Stimulated activated CD4-positive, alpha-beta T cell treated with anti-CD3 and anti-CD28 coated beads, Interleukin-12 subunit alpha, Interleukin-12 subunit beta, amount 100 ng/mL, for 24 hours (primary cell): Measurements from ENCODE around the gene PRKAG2.
"Not testable (repeated sequence)": the region's sequence is repeated elsewhere in the genome, so short reads cannot be mapped to it uniquely, and the experiment has no call there.

Experiments used
- DNase-seq, 2 experiments: peaks; one replicate each; pipeline ENCODE4 v3.0.0-alpha.2; 2020; ENCODE audit warnings: low read depth in 2 of 2

Gene PRKAG2

GRCh38 chr7:151851145-151851751, 25.7 kb downstream of the PRKAG2 start:
- DNase-seq: peak in 1 of 2 experiments; percentile 36

- peak in 1 of 2 experiments; percentile 8 for DNase-seq
Observed at GRCh38 chr7:151850491-151851124, 26.3 kb downstream of the PRKAG2 start.

GRCh38 chr7:151849879-151850260, 27.0 kb downstream of the PRKAG2 start:
- DNase-seq: no peak

GRCh38 chr7:151849008-151849878, 27.7 kb downstream of the PRKAG2 start:
- no peak for DNase-seq

GRCh38 chr7:151847681-151848081, 29.2 kb downstream of the PRKAG2 start:
- no peak for DNase-seq

- no peak for DNase-seq
Observed at GRCh38 chr7:151847136-151847535, 29.8 kb downstream of the PRKAG2 start.

- no peak for DNase-seq
Observed at GRCh38 chr7:151845412-151846205, 31.3 kb downstream of the PRKAG2 start.

- DNase-seq: no peak
Observed at GRCh38 chr7:151844825-151845200, 32.1 kb downstream of the PRKAG2 start.

GRCh38 chr7:151844071-151844824, 32.7 kb downstream of the PRKAG2 start:
- no peak for DNase-seq

GRCh38 chr7:151843181-151843580, 33.7 kb downstream of the PRKAG2 start:
- no peak for DNase-seq

- not testable (repeated sequence) for DNase-seq
Observed at GRCh38 chr7:151841395-151842051, 35.4 kb downstream of the PRKAG2 start.

GRCh38 chr7:151840088-151840910, 36.6 kb downstream of the PRKAG2 start:
- no peak for DNase-seq

GRCh38 chr7:151839451-151839921, 37.4 kb downstream of the PRKAG2 start:
- DNase-seq: no peak

GRCh38 chr7:151838861-151839381, 38.0 kb downstream of the PRKAG2 start:
- DNase-seq: peak in 1 of 2 experiments; percentile 14

GRCh38 chr7:151838072-151838471, 38.8 kb downstream of the PRKAG2 start:
- DNase-seq: no peak

- no peak for DNase-seq
Observed at GRCh38 chr7:151837285-151838042, 39.5 kb downstream of the PRKAG2 start.

- no peak for DNase-seq
Observed at GRCh38 chr7:151836927-151837205, 40.0 kb downstream of the PRKAG2 start.

- DNase-seq: no peak
Observed at GRCh38 chr7:151836191-151836926, 40.6 kb downstream of the PRKAG2 start.
